Endothelial cell (in vitro differentiated cells): ENCODE measurements around the gene IQSEC1. TPM values are rescaled to one million over a fixed set of nuclear protein-coding genes. Genes with fewer than 3 reads are reported as not detected.

ENCODE experiments used
- DNase-seq: peaks from one replicate; pipeline ENCODE4 v3.0.0; 2021; ENCODE audit warnings: low spot score
- H3K27ac Mint-ChIP-seq: one replicate; pipeline ENCODE4 v1.8.0; 2021; ENCODE audit warnings: mixed read lengths, inconsistent platforms; ENCODE audit not compliant: unreplicated experiment
- H3K27me3 Mint-ChIP-seq: one replicate; pipeline ENCODE4 v1.8.0; 2021; ENCODE audit warnings: mild to moderate bottlenecking, moderate library complexity, mixed read lengths, inconsistent platforms; ENCODE audit not compliant: unreplicated experiment
- H3K36me3 Mint-ChIP-seq: one replicate; pipeline ENCODE4 v1.8.0; 2021; ENCODE audit warnings: mild to moderate bottlenecking, low read depth, mixed read lengths, inconsistent platforms; ENCODE audit not compliant: unreplicated experiment
- H3K4me1 Mint-ChIP-seq: one replicate; pipeline ENCODE4 v1.8.0; 2021; ENCODE audit warnings: mild to moderate bottlenecking, mixed read lengths, inconsistent platforms; ENCODE audit not compliant: unreplicated experiment
- H3K4me3 Mint-ChIP-seq: one replicate; pipeline ENCODE4 v1.8.0; 2021; ENCODE audit warnings: mild to moderate bottlenecking, mixed read lengths, inconsistent platforms; ENCODE audit not compliant: unreplicated experiment
- H3K9me3 Mint-ChIP-seq: one replicate; pipeline ENCODE4 v1.8.0; 2021; ENCODE audit warnings: mixed read lengths, inconsistent platforms; ENCODE audit not compliant: unreplicated experiment
- total RNA-seq: library from RNA; stranded (reverse); fragmentation: NEBNext Ultra II Directional; extraction: Animal tissue kit (Norgen Biotek cat#: 25700); gene quantifications from one replicate; pipeline ENCODE4 v1.2.1, GENCODE V29; 2021; ENCODE audit not compliant: unreplicated experiment
- TF ChIP-seq, protein P1 (sequence below): fragments of 200-600 bp; sonication (generic); IDR thresholded peaks from one replicate; pipeline ENCODE4 v1.5.0; 2021; ENCODE audit warnings: antibody characterized with exemption; ENCODE audit not compliant: unreplicated experiment

IQSEC1 gene
- total RNA-seq, 1 donor from 2014 or later = 75.3 TPM

- TF ChIP-seq, protein P1, sequence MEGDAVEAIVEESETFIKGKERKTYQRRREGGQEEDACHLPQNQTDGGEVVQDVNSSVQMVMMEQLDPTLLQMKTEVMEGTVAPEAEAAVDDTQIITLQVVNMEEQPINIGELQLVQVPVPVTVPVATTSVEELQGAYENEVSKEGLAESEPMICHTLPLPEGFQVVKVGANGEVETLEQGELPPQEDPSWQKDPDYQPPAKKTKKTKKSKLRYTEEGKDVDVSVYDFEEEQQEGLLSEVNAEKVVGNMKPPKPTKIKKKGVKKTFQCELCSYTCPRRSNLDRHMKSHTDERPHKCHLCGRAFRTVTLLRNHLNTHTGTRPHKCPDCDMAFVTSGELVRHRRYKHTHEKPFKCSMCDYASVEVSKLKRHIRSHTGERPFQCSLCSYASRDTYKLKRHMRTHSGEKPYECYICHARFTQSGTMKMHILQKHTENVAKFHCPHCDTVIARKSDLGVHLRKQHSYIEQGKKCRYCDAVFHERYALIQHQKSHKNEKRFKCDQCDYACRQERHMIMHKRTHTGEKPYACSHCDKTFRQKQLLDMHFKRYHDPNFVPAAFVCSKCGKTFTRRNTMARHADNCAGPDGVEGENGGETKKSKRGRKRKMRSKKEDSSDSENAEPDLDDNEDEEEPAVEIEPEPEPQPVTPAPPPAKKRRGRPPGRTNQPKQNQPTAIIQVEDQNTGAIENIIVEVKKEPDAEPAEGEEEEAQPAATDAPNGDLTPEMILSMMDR = no peak
- no peak for DNase-seq
- peaks cover 18% of the 10 kb centered on the region for H3K27me3 Mint-ChIP-seq
- H3K4me3 Mint-ChIP-seq = no peak overlapping the region
- no peaks in the 10 kb centered on the region for H3K9me3 Mint-ChIP-seq
- no peaks in the 10 kb centered on the region for H3K36me3 Mint-ChIP-seq
- no peak overlapping the region for H3K27ac Mint-ChIP-seq
- peaks cover 3% of the 10 kb centered on the region for H3K4me1 Mint-ChIP-seq
Observed at GRCh38 chr3:12988728-12989454, 84.3 kb downstream of the IQSEC1 start.

GRCh38 chr3:12987602-12988001 is 85.6 kb downstream of the IQSEC1 start:
- H3K4me3 Mint-ChIP-seq = no peak overlapping the region
- H3K36me3 Mint-ChIP-seq = no peaks in the 10 kb centered on the region
- peaks cover 4% of the 10 kb centered on the region for H3K4me1 Mint-ChIP-seq
- no peaks in the 10 kb centered on the region for H3K9me3 Mint-ChIP-seq
- no peak overlapping the region for H3K27ac Mint-ChIP-seq
- H3K27me3 Mint-ChIP-seq = peaks cover 17% of the 10 kb centered on the region
- DNase-seq = no peak
- TF ChIP-seq, protein P1 = no peak

DNA sequence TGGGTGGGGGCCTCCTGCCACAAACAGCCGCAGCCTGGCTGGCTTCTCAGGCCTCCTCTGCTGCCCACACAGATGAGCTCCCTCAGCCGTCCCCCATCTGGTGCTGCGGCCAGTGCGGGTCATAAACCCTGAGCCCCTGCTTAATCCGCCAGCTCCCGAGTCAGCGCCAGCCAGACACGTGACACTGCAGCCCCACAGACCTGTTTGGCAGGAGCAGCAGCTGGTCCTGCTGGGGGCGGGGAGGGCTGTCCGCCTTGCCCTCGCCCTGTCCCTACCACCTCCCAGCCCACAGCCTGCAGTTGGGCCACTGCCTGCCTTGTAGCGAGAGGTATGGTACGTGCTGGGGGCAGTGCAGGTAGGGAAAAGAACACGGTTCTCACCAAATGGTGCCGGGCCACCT is 86.2 kb downstream of the IQSEC1 start:
- Mint-ChIP-seq H3K36me3 (no peaks in the 10 kb centered on the region), H3K4me1 (peaks cover 9% of the 10 kb centered on the region)
- no peak for DNase-seq

GRCh38 chr3:12986521-12986920 is 86.7 kb downstream of the IQSEC1 start:
- Mint-ChIP-seq H3K27me3 (peaks cover 10% of the 10 kb centered on the region), H3K9me3 (no peaks in the 10 kb centered on the region), H3K27ac (no peak overlapping the region), H3K36me3 (no peaks in the 10 kb centered on the region), H3K4me1 (peaks cover 13% of the 10 kb centered on the region), H3K4me3 (no peak overlapping the region)
- TF ChIP-seq, protein P1 = no peak
- no peak for DNase-seq

More for the DNA sequence above, 86.2 kb downstream of the IQSEC1 start:
- H3K27ac Mint-ChIP-seq = no peak overlapping the region
- H3K4me3 Mint-ChIP-seq = no peak overlapping the region
- TF ChIP-seq, protein P1 = no peak
- H3K27me3 Mint-ChIP-seq = peaks cover 12% of the 10 kb centered on the region
- H3K9me3 Mint-ChIP-seq = no peaks in the 10 kb centered on the region

GRCh38 chr3:12986031-12986430 is 87.2 kb downstream of the IQSEC1 start:
- Mint-ChIP-seq H3K4me1 (peaks cover 13% of the 10 kb centered on the region), H3K9me3 (no peaks in the 10 kb centered on the region), H3K27me3 (peaks cover 9% of the 10 kb centered on the region)

More at GRCh38 chr3:12986031-12986430, 87.2 kb downstream of the IQSEC1 start:
- Mint-ChIP-seq H3K4me3 (no peak overlapping the region), H3K36me3 (no peaks in the 10 kb centered on the region), H3K27ac (no peak overlapping the region)
- TF ChIP-seq, protein P1 = no peak
- DNase-seq = no peak
